Measurements from ENCODE around the gene CTBP2.

- TF ChIP-seq RAD21 (IDR thresholded peaks at IDR 0.05) (no peak), CTCF (IDR thresholded peaks at IDR 0.05; ENCODE audit: low read depth, low read length, missing input control) (no peak), JUND (IDR thresholded peaks at IDR 0.05) (no peak)
These were observed 5.5 kb upstream of the CTBP2 start for GRCh38 chr10:125165584-125166573.
